Measurements from ENCODE around the gene EPB41L4B.

Gene EPB41L4B

DNA sequence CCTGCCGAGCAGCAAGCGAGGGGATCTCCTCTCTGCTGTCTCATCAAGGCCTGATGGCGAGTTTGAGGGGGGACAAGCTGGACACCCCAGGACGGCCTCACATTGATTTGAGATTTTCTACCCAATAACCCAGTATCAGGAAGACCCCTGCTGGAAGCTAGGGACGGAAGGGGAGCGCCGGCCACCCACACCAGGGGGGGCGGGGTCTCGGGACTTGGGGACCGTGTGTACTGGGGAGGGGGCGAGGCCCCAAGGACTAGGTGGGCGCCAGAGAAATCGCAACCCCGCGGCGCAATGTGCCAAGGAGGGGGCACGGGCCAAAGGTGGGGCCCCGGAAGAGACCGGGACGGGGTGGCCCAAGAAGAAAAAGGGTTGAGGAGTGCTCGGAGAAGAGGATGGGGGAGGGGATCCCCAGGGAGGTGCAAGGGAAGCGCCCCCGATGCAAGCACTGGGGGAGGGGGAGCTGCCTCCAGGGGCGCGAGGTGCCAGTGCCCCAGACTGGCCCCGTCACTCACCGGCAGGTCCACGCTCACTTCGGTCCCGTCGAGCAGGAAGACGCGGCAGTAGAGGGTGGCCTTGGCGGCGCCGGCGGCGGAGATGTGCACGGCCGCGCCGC is 1.1 kb downstream of the EPB41L4B start:
- DNase-seq: peak; percentile 34

DNA sequence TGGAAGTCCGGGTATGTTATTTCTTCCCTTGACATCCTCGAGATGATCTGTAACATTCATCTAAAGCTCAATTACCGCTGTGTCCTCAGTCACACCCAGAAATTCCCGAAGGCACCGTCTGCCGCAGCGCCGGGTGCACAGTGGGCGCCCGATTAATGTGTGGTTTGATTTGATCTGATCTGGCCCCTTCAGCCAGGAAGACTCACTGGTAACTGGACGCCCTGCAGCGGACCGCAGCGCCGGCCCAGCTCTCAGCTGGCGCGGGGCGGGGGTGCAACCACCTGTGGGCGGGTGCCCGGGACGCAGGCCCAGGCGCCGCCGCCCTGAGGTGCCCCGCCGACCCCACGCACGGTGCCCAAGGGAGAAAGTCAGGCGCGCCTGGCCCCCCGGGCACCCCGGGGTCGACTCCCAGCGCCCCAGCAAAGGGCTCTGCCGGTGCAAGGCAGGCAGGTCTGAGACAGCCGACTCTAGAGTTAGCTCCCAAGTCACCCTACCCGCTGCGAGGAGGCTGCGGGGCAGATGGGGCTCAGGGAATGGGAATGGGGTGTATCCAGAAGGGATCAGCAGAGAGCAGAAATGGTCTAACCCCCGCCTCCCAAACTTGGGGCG is 1.7 kb downstream of the EPB41L4B start:
- DNase-seq: peak; percentile 44

- DNase-seq: no peak
Measured at GRCh38 chr9:109317979-109318741, 2.7 kb downstream of the EPB41L4B start.

- no peak for DNase-seq
Measured at GRCh38 chr9:109317311-109317978, 3.4 kb downstream of the EPB41L4B start.

- peak; percentile 77 for DNase-seq
Measured at GRCh38 chr9:109316207-109316640, 4.6 kb downstream of the EPB41L4B start.

DNA sequence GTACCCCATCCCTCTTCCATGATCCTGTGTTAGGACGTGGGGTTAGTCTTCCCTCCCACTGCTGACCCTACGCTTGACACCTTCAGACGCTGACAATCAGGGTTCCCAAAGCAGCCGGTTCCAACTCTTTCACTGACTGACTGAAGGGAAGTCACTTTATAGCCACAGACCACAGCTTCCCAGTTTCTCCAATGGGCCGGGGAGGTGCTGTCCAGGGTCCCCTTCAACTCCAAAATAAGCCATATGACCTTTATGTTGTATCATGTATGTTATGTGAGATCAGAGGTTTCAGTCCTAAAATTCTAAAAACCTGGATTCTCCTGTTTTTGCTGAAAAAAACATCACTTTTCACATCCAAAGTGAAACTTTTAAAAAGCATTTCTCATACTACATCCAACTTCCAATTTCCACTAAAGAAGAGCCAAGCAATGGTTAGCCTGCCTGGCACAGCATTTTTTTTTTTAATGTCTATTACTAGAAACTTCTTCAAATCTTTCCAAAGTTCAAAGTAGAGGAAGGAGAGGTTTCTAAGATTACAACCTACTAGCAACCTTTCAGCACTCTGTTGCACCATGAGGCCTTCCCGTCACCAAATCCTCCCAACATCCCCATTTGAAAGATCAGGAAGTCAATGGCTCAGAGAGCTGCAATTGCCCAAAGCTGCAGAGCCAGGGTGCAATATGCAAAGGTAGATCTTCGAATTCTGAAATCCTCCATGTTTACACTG is 5.2 kb downstream of the EPB41L4B start:
- no peak for DNase-seq

- DNase-seq: no peak
Measured at GRCh38 chr9:109314011-109314531, 6.8 kb downstream of the EPB41L4B start.

DNA sequence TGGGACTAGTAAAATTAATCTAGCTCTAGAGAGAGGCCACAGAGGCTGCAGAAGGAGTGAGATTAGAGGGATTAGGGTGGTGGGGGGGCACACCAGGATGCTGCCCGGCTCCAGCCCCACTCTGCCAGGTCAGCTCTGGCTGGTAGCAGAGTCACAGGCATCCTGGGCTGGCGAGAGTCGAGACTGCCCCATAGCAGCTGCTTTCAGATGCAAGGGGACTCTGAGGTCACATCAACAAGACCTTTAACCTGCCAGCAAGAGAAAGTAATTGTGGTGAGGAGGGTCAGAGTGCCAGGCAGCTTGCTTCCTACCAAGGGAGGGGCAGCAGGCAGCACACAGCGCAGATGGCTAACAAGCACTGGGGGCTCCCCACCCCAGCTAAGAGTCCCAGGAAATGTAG is 7.5 kb downstream of the EPB41L4B start:
- DNase-seq: no peak

GRCh38 chr9:109312783-109313182 is 8.1 kb downstream of the EPB41L4B start:
- no peak for DNase-seq

DNA sequence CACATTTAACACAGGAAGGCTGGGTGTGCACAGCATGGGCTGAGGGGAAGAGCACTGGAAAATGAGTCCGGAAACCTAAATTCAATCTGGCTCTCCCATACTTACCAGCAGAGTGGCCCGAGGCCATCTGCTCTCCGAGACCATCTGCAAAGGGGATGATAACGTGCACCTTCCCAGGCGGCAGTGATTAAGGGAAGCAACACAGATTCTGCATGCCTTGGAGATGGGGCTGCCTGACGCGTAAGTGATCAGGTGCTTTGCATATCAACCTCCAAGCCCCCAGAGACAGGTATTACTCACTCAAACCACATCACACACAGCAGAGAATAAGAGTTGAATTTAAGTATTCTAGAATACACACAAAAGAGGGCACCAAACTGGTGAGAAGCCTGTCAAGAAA is 9.1 kb downstream of the EPB41L4B start:
- no peak for DNase-seq

DNA sequence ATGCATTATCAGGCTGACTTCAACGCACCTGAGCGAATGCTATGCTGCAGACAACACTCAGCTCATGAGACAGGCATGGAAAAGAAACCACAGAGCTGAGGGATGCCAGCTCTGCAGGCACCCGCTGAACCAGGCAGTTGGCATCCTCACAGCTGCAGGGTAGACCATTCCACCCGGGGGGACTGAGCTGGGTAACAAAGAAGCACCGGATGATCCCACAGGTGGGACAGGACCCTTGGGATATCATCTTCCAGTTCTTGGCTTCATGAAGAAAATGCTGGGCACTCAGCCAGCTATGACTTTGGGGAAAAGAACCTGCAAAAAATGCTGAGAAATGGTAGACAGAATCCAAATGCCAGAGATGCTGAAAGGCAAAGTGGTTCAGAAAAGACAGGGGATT is 9.6 kb downstream of the EPB41L4B start:
- no peak for DNase-seq

DNA sequence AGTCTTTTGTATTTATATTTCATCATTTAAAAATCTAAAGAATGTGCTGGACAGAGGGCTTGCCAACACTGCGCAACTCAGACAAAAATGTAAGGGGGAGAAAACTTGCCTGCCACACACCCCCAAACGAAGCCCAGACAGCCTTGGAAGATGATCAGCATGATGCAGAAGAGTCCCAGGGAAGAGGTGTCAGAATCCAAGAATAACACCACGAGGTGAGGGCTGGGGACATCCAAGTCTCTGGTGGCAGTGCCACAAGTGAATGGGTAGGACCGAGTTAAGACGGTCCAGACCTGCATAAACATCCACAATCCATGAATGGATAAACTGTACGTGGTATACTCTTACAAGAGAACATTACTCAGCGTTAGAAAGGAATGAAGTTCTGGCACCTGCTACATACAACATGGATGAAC is 10.4 kb downstream of the EPB41L4B start:
- DNase-seq: no peak

- DNase-seq: no peak
Measured at GRCh38 chr9:109309282-109309681, 11.6 kb downstream of the EPB41L4B start.

- DNase-seq: no peak
Measured at GRCh38 chr9:109307380-109308240, 13.2 kb downstream of the EPB41L4B start.

GRCh38 chr9:109305801-109306200 is 15.1 kb downstream of the EPB41L4B start:
- DNase-seq: no peak

GRCh38 chr9:109304347-109304746 is 16.5 kb downstream of the EPB41L4B start:
- no peak for DNase-seq

DNA sequence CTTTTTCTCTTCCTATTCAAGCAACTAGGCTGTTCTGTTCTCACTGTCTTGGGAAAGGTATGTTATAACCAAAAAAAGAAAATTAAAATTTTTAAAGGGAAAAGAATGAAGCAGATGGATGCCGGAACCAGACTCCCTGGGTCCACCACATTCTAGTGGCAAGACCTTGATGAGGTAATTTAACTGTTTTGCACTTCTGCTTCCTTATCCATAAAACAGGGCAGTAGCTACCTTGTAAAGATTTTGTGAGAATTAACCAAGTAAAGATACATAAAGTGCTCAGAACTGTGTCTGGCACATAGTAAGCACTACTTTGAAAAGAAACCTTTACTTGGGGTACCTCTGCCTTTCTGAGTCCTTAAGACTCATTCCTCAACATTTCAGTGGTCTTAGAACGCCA is 17.0 kb downstream of the EPB41L4B start:
- DNase-seq: no peak

DNA sequence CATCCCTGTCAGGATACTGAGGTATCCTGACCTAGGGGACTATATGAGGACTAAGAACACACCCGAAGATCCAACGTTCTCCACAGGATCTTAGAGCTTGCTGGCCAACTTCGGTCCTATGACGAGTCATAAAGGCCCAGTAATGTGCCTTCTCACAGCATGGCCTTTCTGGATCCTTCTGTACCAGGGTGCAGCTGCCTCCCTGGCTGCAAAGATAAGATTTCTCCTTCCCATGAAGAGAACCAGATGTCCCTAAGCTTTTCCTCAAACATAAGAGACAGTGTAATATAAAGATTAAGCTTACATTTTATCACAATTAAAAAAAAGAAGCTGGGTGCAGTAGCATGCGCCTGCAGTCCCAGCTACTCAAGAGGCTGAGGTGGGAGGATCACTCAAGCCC is 18.3 kb downstream of the EPB41L4B start:
- no peak for DNase-seq

GRCh38 chr9:109301012-109301411 is 19.8 kb downstream of the EPB41L4B start:
- DNase-seq: no peak

GRCh38 chr9:109299891-109300290 is 21.0 kb downstream of the EPB41L4B start:
- no peak for DNase-seq

- DNase-seq: no peak
Measured at GRCh38 chr9:109297899-109298298, 23.0 kb downstream of the EPB41L4B start.

All from NCI-H146 (cell line).